Activated T-cell treated with anti-CD3 and anti-CD28 coated beads for 24 hours (primary cell): ENCODE measurements around the gene FLRT2.

Experiments used
- DNase-seq: peaks from one replicate; pipeline ENCODE4 v3.0.0-alpha.2; 2020; ENCODE audit warnings: low read depth

FLRT2 gene

DNA sequence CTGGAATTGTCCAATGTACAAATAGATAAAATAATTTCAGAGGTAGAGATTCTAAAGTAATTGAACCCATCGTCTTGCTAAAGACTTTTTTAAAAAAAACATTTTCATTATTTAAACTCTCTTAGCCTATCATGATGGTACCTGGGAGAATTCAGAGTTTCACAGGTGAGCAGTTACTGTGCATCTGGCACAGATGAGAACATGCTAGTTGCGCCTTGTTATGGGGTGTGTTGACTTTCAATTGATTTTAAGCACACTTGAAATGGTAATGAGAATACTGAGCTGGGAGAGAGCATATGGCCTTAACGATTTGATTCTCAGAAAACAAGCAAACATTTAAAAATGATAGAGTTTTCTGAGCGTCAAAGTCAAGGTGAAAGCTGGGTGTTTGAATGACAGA, 66.6 kb downstream of the FLRT2 start:
- DNase-seq: no peak

DNA sequence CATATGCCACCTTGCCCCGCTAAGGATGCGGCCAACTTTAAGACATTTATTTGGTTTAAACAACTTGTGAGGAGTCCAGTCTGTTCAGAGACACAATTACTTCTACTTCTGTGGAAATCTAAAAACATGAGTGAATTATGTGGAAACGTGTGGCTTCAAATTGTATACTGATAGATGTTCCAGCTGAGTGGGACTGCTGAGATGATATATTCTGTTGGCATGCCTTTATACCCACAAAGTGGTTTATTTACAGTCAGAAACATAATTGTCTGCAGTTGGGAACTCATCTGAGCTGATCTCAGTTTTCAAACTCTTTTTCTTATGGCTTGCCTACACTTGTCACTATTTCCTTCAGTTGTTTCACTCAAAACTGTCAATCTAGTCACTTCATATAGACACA, 67.8 kb downstream of the FLRT2 start:
- no peak for DNase-seq

DNA sequence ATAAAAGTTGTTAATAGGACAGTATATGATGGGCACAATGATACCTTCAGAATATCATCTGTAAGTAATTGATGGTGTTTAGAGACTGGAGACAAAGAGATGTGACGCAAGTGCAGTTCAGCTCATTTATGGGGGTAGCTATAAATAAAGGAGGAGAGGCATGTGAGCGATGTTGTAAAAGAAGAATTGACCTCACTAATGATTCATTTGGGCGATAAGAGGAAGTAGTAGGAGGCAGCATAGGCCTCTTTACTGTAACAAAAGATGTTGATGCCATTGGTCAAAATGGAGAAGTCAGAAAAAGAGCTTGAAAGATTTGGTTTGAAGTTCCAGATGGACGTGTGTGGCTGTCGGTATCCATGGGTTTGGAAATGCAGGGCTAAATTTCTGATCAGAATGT, 70.0 kb downstream of the FLRT2 start:
- no peak for DNase-seq

DNA sequence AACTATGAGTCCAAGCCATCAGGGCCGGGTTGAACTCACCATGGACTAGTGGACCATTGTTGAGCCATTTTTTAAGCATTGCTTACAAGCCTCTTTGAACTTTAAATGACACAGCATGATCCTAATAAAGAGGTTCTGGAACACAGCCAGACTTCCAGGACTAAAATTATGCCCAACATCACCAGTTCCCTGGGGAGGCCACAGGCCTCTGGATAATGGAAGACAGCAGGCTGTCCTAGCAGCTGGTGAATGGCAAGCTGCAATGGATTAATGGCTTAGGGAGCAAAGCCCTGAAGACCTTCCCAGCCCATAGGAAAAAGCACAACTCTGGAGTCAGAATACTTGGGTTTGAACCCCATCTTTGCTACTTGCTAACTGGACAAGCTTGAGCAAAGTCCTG, 71.3 kb downstream of the FLRT2 start:
- DNase-seq: no peak

DNA sequence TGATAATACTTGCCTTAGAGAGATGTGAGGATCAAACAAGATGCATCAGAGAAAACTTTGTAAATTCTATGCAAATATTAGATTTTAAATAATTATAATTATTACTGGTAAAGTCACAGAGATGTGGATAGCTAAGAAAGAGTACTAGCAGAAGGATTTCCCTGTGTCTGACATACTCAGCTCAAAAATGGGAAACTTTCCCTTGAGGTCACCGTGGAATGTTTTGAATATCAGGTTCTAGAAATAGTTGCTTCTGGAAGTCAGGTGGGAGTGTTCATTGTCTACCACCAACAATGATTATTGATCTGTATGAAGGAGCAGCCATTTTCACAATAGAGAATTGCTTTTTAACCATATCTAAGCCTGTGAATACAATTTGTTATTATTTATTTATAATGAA, 71.7 kb downstream of the FLRT2 start:
- DNase-seq: no peak

DNA sequence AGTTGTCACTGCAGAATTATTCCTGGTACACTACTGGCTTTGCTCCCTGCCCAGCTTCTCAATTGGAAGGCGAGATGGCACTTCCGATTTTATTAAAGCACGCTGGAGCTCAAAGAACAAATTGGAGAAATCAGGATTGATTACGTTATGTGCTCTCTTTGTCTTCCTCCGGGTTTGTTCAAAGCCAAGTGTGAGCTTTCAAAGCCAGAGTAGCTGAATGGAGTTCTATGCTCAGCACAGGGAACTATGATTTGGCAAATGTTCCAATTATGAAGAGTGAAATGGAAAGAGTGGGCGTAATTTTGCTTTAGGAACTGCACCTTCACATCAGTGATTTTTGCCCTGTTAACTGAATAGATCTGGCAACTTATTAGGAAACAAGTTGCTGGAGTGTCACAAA, 72.4 kb downstream of the FLRT2 start:
- no peak for DNase-seq

DNA sequence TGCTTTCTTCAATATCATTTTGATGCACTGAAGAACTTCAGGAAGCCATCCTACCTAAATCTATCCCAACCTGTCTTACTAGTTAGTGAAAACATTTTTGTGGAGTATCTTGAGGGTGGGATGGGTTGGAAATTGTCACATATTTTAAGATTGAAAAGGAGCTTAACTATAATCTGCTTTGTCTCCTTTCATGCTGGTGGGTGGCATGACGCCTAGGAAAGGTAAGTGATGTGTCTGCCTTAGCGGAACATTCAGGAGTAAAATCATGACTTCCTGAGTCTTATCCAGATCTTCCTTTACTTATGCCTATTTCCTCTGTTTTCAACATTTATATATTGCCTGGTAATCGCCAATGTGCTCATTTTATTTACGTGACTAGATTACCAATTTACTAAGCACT, 74.1 kb downstream of the FLRT2 start:
- no peak for DNase-seq

DNA sequence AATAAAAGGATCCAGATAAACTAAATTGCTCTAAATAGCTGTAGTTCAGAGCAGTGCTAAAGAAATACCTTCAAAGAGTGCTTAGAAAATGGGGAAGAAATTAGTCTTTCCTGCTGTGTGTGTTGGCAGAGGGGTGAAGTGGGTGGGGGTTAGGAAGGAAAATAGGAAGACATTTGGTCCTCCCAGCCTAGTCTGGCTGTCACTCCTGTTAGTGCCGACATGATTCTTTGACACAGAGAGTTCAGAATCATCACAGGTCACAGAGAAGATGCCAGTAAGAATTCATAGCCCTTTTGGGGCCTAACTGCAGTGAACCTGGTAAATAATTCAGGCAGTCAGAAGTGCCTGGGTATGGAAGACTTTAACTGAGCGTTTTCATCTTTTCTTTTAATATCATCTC, 74.8 kb downstream of the FLRT2 start:
- no peak for DNase-seq

DNA sequence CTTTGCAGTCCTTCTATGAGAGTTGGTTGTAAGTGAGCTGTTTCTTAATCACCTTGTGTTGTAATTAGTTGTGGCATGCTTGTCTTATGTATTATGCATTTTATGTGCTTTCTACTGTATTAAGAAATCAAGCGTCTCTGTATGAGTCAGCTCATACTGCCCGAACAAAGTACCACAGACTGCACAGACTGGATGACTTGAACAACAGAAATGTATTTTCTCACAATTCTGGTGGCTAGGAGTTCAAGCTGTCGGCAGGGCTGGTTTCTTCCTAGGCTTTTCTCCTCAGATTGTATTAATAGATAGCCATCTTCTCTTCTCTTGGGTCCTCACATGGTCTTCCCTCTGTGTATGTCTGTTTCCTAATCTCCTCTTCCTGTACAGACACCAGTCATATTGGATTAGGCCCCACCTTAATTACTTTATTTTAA, 77.7 kb downstream of the FLRT2 start:
- DNase-seq: no peak

DNA sequence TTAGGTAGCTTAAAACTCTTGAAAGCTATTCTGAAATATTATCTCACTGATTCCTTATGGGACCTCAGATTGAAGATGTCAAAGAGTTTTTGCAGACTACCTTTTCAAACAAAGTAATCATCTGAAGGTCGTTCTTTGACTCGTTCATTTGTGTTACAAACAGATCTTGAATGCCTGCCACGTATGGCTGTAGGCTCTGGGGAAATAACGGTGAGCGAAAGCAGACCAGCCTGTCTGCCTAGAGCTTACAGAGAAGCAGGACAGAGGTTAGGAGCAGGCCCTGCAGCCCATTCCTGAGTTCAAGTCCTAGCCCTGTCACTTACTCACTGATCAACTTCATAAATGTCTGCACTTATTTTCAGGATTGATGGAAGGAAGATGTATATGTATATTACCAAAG, 83.6 kb downstream of the FLRT2 start:
- no peak for DNase-seq

DNA sequence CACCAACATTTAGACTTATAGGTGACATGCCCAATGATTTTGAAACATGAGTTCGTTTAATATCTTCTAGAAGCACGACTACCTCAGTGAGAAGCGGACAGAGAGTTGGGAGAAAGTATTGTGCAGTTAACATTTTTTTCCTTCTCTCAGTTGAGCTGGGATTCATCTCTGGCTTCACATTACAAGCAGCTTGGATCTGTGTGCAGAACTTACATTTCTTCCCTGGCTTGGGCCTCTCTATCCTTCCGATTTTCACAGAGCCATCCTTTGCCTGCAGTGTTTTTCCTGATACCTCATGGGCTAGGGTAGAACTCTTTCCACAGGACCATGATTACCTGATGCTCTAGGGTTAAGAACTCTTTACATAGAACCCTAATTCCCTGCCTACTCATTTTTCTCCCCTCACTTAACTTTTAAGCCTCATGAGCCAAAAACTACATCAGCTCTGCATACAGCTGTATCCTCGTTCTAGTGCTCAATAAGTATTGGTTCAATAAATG, 86.5 kb downstream of the FLRT2 start:
- DNase-seq: no peak

DNA sequence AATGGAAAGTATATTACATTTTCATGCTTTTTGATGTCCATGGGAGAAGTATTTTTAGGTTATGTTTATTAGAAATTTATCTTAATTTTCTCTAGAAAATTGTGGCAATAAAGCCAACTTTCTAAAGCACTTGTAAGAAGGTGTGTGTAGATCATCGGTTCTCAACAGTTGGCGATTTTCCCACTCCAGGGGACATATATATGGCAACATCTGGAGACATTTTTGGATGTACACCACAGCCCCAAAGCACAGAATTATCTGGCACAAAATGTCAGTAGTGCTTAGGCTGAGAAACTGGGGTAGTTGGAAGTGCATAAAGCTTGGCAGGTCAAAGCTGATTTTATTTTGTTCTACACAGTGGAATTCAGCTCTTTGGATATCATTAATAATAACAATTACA, 86.9 kb downstream of the FLRT2 start:
- DNase-seq: no peak

DNA sequence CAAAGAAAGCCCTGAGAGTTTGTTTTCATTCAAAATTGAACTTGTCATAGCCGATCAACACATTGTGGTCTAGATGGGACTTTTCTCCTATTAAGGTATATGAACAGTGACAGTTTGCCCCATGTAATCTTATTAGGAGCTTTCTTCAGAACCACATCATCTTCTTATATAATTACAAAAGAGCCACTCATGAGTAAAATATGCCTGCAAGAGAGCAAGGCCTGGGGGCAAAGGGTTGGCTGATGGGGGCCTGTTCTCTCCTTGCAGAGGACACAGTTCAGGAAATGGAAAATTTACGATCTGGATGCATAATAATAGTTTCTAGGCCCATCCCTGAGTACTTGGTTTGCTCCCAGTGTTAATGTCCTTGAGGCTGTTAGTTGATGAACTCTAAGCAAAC, 87.8 kb downstream of the FLRT2 start:
- no peak for DNase-seq

DNA sequence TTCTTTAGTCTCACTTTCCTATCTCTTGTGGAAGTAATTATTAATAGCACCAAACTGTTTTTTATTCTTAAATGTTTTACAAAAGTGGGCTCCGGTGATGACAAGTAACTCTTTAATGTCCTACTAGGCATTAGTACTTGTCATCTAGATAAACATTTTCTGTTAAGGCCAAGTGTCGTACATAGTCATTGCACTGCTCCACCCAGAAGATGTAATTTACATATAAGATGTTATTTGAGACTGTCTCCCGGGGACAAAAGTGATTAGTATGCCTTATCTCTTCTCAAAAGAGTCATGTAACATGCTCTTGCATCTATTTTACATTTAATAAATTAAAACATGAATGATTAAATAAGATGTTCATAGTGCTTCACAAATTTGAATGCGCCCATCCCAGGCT, 88.4 kb downstream of the FLRT2 start:
- DNase-seq: no peak

DNA sequence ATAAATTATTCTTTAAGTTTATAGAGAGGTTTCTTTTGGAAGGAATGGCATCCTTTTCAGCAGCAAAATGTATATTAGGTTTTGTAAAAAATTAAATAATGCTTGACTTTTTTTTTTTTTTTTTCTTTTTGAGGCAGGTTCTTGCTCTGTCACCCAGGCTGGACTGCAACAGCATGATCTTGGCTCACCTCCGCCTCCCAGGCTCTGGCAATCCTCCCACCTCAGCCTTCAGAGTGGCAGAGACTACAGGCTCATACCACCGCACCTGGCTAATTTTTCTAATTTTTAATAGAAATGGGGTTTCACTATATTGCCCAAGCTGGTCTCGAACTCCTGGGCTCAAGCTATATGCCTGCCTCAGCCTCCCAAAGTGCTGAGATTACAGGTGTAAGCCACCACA, 89.0 kb downstream of the FLRT2 start:
- no peak for DNase-seq

DNA sequence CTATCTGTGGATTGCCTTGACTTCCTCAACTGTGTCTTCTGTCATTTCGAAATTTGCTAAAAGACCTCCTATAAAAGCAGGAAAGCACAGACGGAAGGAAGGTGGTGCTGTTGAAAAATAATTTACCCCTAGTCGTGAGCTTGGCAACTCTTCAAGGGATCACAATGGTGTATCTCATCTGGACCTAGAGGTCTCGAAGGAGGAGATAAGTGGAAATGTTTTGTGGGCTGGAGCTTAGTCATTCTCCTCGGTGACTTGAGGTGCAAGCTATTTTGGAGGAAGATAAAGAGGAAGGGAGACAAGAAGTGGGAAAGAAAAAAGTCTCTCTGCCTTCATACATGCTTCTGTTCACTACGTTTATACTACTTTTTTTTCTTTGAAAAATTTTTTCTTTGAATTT, 89.9 kb downstream of the FLRT2 start:
- no peak for DNase-seq

DNA sequence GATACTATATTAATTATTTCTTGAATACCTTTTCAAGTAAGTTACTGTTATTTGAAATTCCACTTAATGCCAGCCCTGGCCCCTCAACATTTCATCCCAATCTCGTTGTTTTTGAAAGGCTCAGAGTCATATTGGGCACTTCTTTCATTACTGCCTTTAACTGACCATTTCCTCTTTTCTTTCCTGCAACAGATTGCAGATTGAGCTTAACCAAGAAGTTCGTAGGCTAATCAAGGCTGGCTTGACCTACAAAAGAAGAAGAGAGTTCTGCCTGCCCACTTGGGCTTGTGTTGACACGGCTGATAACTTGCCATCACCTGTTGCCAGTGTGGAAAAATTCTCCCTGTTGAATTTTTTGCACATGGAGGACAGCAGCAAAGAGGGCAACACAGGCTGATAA, 91.0 kb downstream of the FLRT2 start:
- no peak for DNase-seq

DNA sequence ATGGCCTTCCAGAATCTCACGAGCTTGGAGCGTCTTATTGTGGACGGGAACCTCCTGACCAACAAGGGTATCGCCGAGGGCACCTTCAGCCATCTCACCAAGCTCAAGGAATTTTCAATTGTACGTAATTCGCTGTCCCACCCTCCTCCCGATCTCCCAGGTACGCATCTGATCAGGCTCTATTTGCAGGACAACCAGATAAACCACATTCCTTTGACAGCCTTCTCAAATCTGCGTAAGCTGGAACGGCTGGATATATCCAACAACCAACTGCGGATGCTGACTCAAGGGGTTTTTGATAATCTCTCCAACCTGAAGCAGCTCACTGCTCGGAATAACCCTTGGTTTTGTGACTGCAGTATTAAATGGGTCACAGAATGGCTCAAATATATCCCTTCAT, 92.2 kb downstream of the FLRT2 start:
- no peak for DNase-seq

DNA sequence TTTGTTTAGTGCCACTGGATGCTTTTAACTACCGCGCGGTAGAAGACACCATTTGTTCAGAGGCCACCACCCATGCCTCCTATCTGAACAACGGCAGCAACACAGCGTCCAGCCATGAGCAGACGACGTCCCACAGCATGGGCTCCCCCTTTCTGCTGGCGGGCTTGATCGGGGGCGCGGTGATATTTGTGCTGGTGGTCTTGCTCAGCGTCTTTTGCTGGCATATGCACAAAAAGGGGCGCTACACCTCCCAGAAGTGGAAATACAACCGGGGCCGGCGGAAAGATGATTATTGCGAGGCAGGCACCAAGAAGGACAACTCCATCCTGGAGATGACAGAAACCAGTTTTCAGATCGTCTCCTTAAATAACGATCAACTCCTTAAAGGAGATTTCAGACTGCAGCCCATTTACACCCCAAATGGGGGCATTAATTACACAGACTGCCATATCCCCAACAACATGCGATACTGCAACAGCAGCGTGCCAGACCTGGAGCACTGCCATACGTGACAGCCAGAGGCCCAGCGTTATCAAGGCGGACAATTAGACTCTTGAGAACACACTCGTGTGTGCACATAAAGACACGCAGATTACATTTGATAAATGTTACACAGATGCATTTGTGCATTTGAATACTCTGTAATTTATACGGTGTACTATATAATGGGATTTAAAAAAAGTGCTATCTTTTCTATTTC, 93.2 kb downstream of the FLRT2 start:
- DNase-seq: no peak

DNA sequence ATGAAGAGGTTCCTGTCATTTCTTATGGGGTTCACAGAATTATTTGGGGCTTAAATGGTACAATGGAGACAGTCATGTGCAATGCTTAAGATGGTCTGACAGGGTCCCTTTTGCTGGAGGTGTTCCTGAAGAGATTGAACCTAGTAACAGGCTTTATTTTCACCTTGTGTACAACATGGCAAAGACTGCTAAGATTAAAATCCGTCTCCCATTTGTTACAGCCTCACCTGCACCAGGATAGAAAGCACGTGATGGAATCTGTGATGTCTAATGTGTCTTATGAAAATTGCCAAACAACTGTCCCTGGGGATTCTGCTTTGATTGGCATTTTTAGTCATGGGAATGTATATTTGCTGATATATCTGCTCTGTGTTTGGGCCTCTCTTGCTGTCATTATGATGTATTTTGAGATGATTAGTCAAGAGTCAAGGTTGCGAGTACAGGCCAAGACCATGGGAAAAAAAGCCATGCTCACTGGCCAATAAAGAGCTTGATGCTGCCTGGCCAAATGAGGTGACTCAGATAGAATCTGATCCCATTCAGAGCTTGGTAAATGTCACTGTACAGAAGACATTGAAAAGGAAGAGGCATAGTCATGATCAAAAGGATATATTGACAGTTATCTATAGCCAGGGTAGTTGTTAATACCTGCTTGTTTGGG, 96.1 kb downstream of the FLRT2 start:
- no peak for DNase-seq

DNA sequence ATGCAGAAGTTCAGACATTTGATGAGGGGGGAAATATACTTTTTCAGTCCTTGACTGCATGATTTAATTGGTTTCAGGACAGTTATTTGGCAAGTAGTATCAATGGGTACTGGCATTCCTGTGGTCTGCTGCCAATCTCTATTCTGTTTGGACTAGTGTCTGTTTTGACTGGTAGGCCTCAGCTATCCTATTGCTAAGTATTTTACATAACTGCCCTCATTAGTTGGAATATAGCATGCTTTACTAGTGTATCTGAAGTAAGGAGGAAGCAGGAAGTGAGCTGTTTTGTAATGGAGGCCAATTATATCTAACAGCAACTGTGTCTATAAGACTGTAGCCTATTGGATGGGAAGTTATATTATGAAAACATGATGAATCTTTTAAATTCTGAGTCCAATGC, 104.3 kb downstream of the FLRT2 start:
- no peak for DNase-seq

DNA sequence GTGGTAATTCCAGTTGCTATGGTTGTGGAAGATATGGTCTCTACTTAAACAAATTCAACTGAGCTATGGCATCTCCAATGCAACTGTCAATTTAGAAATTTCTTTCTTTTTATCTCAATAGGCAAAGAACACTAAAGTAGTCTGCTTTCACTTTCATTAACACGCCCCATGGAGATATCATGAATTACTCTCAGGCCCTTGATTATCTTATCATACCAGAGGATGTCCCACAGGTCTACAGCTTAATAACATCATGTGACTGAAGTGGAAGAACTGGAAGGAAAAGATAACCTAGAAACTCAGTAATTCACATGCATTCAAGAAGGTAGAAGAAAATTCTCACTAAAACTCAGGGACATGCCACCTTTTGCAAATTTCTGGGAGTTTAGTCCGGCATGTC, 114.3 kb downstream of the FLRT2 start:
- no peak for DNase-seq

DNA sequence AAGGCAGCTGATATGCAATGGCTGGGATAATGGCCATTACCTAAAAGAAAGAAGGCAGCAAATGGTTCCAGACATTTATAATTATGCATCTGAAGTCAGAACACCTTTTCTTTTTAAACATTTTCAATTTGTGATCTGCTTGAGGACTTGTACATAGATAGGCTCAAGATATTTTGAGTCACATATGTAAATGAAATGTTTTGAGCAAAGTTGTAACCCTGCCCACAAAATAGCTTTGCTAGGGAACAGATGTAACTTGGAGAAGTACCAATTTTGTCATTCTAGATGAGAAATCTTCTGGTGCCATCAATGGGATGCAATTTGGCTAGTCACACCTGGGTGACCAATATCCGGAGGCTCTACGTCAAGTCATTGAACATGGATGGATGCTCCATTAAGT, 123.1 kb downstream of the FLRT2 start:
- no peak for DNase-seq
